ENCODE results near the gene CHCHD6.

DNA sequence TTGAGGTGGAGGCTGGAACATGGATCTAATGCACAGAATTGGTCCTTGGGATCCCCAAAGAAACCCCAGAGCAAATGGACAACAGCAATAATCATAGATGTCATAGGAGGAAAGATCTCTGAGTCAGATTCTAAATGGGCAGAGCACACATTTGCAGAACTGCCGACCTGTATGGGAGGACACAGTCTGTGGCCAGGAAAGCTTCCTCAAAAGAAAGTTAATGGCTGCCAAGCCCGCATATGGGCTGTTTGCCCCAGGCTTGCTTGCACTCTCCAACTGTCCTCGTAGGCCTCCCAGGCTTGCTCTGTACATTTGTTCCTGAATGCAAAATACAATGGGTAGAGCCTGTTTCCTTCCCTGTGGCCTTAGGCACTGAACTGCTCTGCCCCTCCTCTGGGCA, 176.9 kb downstream of the CHCHD6 start:
- TF ChIP-seq POLR2A (IDR thresholded peaks at IDR 0.05; ENCODE audit: low read length) (no peak), GATA1 (IDR thresholded peaks at IDR 0.05; ENCODE audit: low read depth, low read length) (no peak)

Measured in erythroblast (primary cell).